ENCODE data around the gene EVI5.

GRCh38 chr1:92797961-92798360 lies 13.1 kb upstream of the EVI5 start:
- TF ChIP-seq ESRRA (IDR thresholded peaks at IDR 0.05; ENCODE audit: low read length) (no peak), NFIC (IDR thresholded peaks at IDR 0.05; ENCODE audit: low read depth, low read length) (no peak), GABPA (IDR thresholded peaks at IDR 0.05; ENCODE audit: low read depth) (no peak), BRCA1 (IDR thresholded peaks at IDR 0.05; ENCODE audit: low read depth, low read length) (no peak), CTCF (IDR thresholded peaks at IDR 0.05 in 2 of 3, conservative IDR thresholded peaks at IDR 0.05 in 1 of 3; ENCODE audit: control insufficient read depth in 2 of 3, extremely low read depth in 1 of 3, insufficient read depth in 1 of 3, low read depth in 3 of 3, low read length in 3 of 3) (no peak), SMC3 (IDR thresholded peaks at IDR 0.05; ENCODE audit: borderline replicate concordance, low read length) (no peak), MXI1 (IDR thresholded peaks at IDR 0.05; ENCODE audit: low read depth, low read length) (no peak), SP1 (IDR thresholded peaks at IDR 0.05; ENCODE audit: low read depth, low read length) (no peak), ZNF24 (IDR thresholded peaks at IDR 0.05) (no peak), SUZ12 (IDR thresholded peaks at IDR 0.05; ENCODE audit: unreplicated experiment) (no peak), MAX (IDR thresholded peaks at IDR 0.05; ENCODE audit: low read depth, low read length) (no peak), SIN3A (IDR thresholded peaks at IDR 0.05; ENCODE audit: low read depth, low read length) (no peak), ZBTB40 (IDR thresholded peaks at IDR 0.05; ENCODE audit: borderline replicate concordance) (no peak), TAF1 (IDR thresholded peaks at IDR 0.05; ENCODE audit: borderline replicate concordance, low read depth, low read length) (no peak)
